GM21737 (cell line): Measurements from ENCODE around the gene TLX1.

Source experiments
- ATAC-seq: cut with Tn5 transposase; IDR thresholded peaks from one replicate; pipeline ENCODE4 v1.9.1; 2021; ENCODE audit warnings: mild to moderate bottlenecking, moderate library complexity; ENCODE audit not compliant: unreplicated experiment

TLX1 gene

GRCh38 chr10:101111547-101111946, 19.6 kb upstream of the TLX1 start:
- no peak for ATAC-seq

GRCh38 chr10:101112799-101113594, 18.1 kb upstream of the TLX1 start:
- no peak for ATAC-seq

GRCh38 chr10:101113890-101114403, 17.2 kb upstream of the TLX1 start:
- ATAC-seq, result no peak

- ATAC-seq, result no peak
Observed at GRCh38 chr10:101114646-101115045, 16.5 kb upstream of the TLX1 start.

- ATAC-seq, result no peak
Observed at GRCh38 chr10:101116754-101117153, 14.3 kb upstream of the TLX1 start.

GRCh38 chr10:101118031-101118430, 13.1 kb upstream of the TLX1 start:
- no peak for ATAC-seq

GRCh38 chr10:101120520-101120883, 10.6 kb upstream of the TLX1 start:
- no peak for ATAC-seq

- no peak for ATAC-seq
Observed at GRCh38 chr10:101120884-101121653, 10.0 kb upstream of the TLX1 start.

GRCh38 chr10:101121654-101122031, 9.5 kb upstream of the TLX1 start:
- ATAC-seq, result no peak

- no peak for ATAC-seq
Observed at GRCh38 chr10:101122270-101123084, 8.6 kb upstream of the TLX1 start.

GRCh38 chr10:101123085-101123814, 7.8 kb upstream of the TLX1 start:
- ATAC-seq, result no peak

GRCh38 chr10:101123815-101124617, 7.1 kb upstream of the TLX1 start:
- ATAC-seq, result no peak

GRCh38 chr10:101124933-101125332, 6.2 kb upstream of the TLX1 start:
- ATAC-seq, result no peak

- ATAC-seq, result no peak
Observed at GRCh38 chr10:101126684-101127628, 4.1 kb upstream of the TLX1 start.

GRCh38 chr10:101130141-101130540, 959 bp upstream of the TLX1 start:
- no peak for ATAC-seq

- no peak for ATAC-seq
Observed at GRCh38 chr10:101131962-101132635, 999 bp downstream of the TLX1 start.

- ATAC-seq, result no peak
Observed at GRCh38 chr10:101132636-101133473, 1.8 kb downstream of the TLX1 start.
